ENCODE measurements around the gene RXFP4.

- no peak for TF ChIP-seq EZH2 (IDR thresholded peaks at IDR 0.05; ENCODE audit: borderline replicate concordance, insufficient read depth, low read depth, low read length, poor library complexity, severe bottlenecking)
- TF ChIP-seq CTCF (IDR thresholded peaks at IDR 0.05) = no peak
These were observed 26.1 kb downstream of the RXFP4 start for GRCh38 chr1:155967341-155968050.

All from B cell (primary cell).